ENCODE measurements around the gene TMPRSS11D. TPM values are rescaled to one million over a fixed set of nuclear protein-coding genes. Genes with fewer than 3 reads are reported as not detected.

Gene TMPRSS11D
- total RNA-seq (not detected), polyA plus RNA-seq (not detected)

GRCh38 chr4:67883902-67884301 is at the start of gene TMPRSS11D:
Gene TMPRSS11D (minus strand): TSS chr4:67884002. CDS start chr4:67883933, 69 bp downstream.
- DNase-seq = no peak
- no peak within 1 kb of the TSS for H3K27ac Mint-ChIP-seq
- no peak within 1 kb of the TSS for H3K27ac ChIP-seq (ENCODE audit: insufficient read depth, low read length, poor library complexity, severe bottlenecking)

GRCh38 chr4:67933038-67933437 is 49.2 kb upstream of the TMPRSS11D start:
- Mint-ChIP-seq H3K27ac (no peak overlapping the region), H3K36me3 (no peaks in the 10 kb centered on the region), H3K9me3 (peaks cover 0 to 2% (median 0%) of the 10 kb centered on the region in 7 donors), H3K27me3 (peaks cover 6% of the 10 kb centered on the region), H3K4me3 (no peak overlapping the region), H3K4me1 (no peaks in the 10 kb centered on the region)
- no peak for DNase-seq
- H3K27me3 ChIP-seq (ENCODE audit: control insufficient read depth, insufficient read depth, low read length) = no peaks in the 10 kb centered on the region
- no peak overlapping the region for H3K27ac ChIP-seq (ENCODE audit: insufficient read depth, low read length, poor library complexity, severe bottlenecking)
- H3K9me3 ChIP-seq (ENCODE audit: control insufficient read depth in 2 of 2, low read length in 2 of 2) = no peaks in the 10 kb centered on the region
- no peaks in the 10 kb centered on the region for H3K4me1 ChIP-seq (ENCODE audit: control insufficient read depth, insufficient read depth, low read length, poor library complexity, severe bottlenecking)
- no peak overlapping the region for H3K4me3 ChIP-seq (ENCODE audit: low read depth, low read length)
- no peaks in the 10 kb centered on the region for H3K36me3 ChIP-seq (ENCODE audit: control insufficient read depth, insufficient read depth, low read length)
- no peak for ATAC-seq (ENCODE audit: low read depth in 2 of 2)

More at GRCh38 chr4:67883902-67884301, at the start of gene TMPRSS11D:
- H3K27me3 Mint-ChIP-seq = peaks cover 5% of the 10 kb centered on the region
- ATAC-seq (ENCODE audit: low read depth in 2 of 2) = no peak
- no peak within 1 kb of the TSS for H3K4me3 ChIP-seq (ENCODE audit: low read depth, low read length)
- no peaks in the 10 kb centered on the region for H3K27me3 ChIP-seq (ENCODE audit: control insufficient read depth, insufficient read depth, low read length)
- peaks cover 0 to 11% (median 2%) of the 10 kb centered on the region in 7 donors for H3K9me3 Mint-ChIP-seq
- no peaks in the 10 kb centered on the region for H3K36me3 ChIP-seq (ENCODE audit: control insufficient read depth, insufficient read depth, low read length)
- H3K9me3 ChIP-seq (ENCODE audit: control insufficient read depth in 2 of 2, low read length in 2 of 2) = no peaks in the 10 kb centered on the region
- H3K4me3 Mint-ChIP-seq = no peak within 1 kb of the TSS
- H3K4me1 Mint-ChIP-seq = no peaks in the 10 kb centered on the region
- H3K36me3 Mint-ChIP-seq = no peaks in the 10 kb centered on the region
- H3K4me1 ChIP-seq (ENCODE audit: control insufficient read depth, insufficient read depth, low read length, poor library complexity, severe bottlenecking) = no peaks in the 10 kb centered on the region

- DNase-seq = no peak
- H3K27me3 Mint-ChIP-seq = peaks cover 5% of the 10 kb centered on the region
Observed at GRCh38 chr4:67931256-67931655, 47.5 kb upstream of the TMPRSS11D start.

GRCh38 chr4:67929426-67929825 is 45.6 kb upstream of the TMPRSS11D start:
- Histone ChIP-seq H3K27me3 (ENCODE audit: control insufficient read depth, insufficient read depth, low read length) (no peaks in the 10 kb centered on the region), H3K27ac (ENCODE audit: insufficient read depth, low read length, poor library complexity, severe bottlenecking) (no peak overlapping the region), H3K9me3 (ENCODE audit: control insufficient read depth in 2 of 2, low read length in 2 of 2) (no peaks in the 10 kb centered on the region), H3K4me3 (ENCODE audit: low read depth, low read length) (no peak overlapping the region), H3K36me3 (ENCODE audit: control insufficient read depth, insufficient read depth, low read length) (no peaks in the 10 kb centered on the region), H3K4me1 (ENCODE audit: control insufficient read depth, insufficient read depth, low read length, poor library complexity, severe bottlenecking) (no peaks in the 10 kb centered on the region)
- Mint-ChIP-seq H3K27me3 (peaks cover 5% of the 10 kb centered on the region), H3K9me3 (peaks cover 0 to 2% (median 0%) of the 10 kb centered on the region in 7 donors), H3K27ac (no peak overlapping the region), H3K4me3 (no peak overlapping the region), H3K36me3 (no peaks in the 10 kb centered on the region), H3K4me1 (no peaks in the 10 kb centered on the region)
- DNase-seq (no peak), ATAC-seq (ENCODE audit: low read depth in 2 of 2) (no peak)

More at GRCh38 chr4:67931256-67931655, 47.5 kb upstream of the TMPRSS11D start:
- Mint-ChIP-seq H3K27ac (no peak overlapping the region), H3K4me1 (no peaks in the 10 kb centered on the region), H3K4me3 (no peak overlapping the region), H3K36me3 (no peaks in the 10 kb centered on the region), H3K9me3 (peaks cover 0 to 2% (median 0%) of the 10 kb centered on the region in 7 donors)
- no peak for ATAC-seq (ENCODE audit: low read depth in 2 of 2)
- H3K9me3 ChIP-seq (ENCODE audit: control insufficient read depth in 2 of 2, low read length in 2 of 2) = no peaks in the 10 kb centered on the region
- no peaks in the 10 kb centered on the region for H3K36me3 ChIP-seq (ENCODE audit: control insufficient read depth, insufficient read depth, low read length)
- H3K4me1 ChIP-seq (ENCODE audit: control insufficient read depth, insufficient read depth, low read length, poor library complexity, severe bottlenecking) = no peaks in the 10 kb centered on the region
- H3K27me3 ChIP-seq (ENCODE audit: control insufficient read depth, insufficient read depth, low read length) = no peaks in the 10 kb centered on the region
- no peak overlapping the region for H3K4me3 ChIP-seq (ENCODE audit: low read depth, low read length)
- H3K27ac ChIP-seq (ENCODE audit: insufficient read depth, low read length, poor library complexity, severe bottlenecking) = no peak overlapping the region

- H3K4me3 ChIP-seq (ENCODE audit: low read depth, low read length) = no peak overlapping the region
- H3K27ac ChIP-seq (ENCODE audit: insufficient read depth, low read length, poor library complexity, severe bottlenecking) = no peak overlapping the region
- DNase-seq (no peak), ATAC-seq (ENCODE audit: low read depth in 2 of 2) (no peak)
- Mint-ChIP-seq H3K36me3 (no peaks in the 10 kb centered on the region), H3K27ac (no peak overlapping the region), H3K4me3 (no peak overlapping the region), H3K9me3 (peaks cover 0 to 2% (median 0%) of the 10 kb centered on the region in 7 donors), H3K4me1 (no peaks in the 10 kb centered on the region), H3K27me3 (peaks cover 5% of the 10 kb centered on the region)
- H3K9me3 ChIP-seq (ENCODE audit: control insufficient read depth in 2 of 2, low read length in 2 of 2) = no peaks in the 10 kb centered on the region
- H3K4me1 ChIP-seq (ENCODE audit: control insufficient read depth, insufficient read depth, low read length, poor library complexity, severe bottlenecking) = no peaks in the 10 kb centered on the region
- H3K27me3 ChIP-seq (ENCODE audit: control insufficient read depth, insufficient read depth, low read length) = no peaks in the 10 kb centered on the region
- no peaks in the 10 kb centered on the region for H3K36me3 ChIP-seq (ENCODE audit: control insufficient read depth, insufficient read depth, low read length)
Observed at GRCh38 chr4:67928546-67928945, 44.7 kb upstream of the TMPRSS11D start.

- peaks cover 0 to 3% (median 0%) of the 10 kb centered on the region in 7 donors for H3K9me3 Mint-ChIP-seq
- no peak overlapping the region for H3K4me3 ChIP-seq (ENCODE audit: low read depth, low read length)
- H3K4me1 Mint-ChIP-seq = no peaks in the 10 kb centered on the region
- no peaks in the 10 kb centered on the region for H3K36me3 ChIP-seq (ENCODE audit: control insufficient read depth, insufficient read depth, low read length)
- peaks cover 5% of the 10 kb centered on the region for H3K27me3 Mint-ChIP-seq
- H3K9me3 ChIP-seq (ENCODE audit: control insufficient read depth in 2 of 2, low read length in 2 of 2) = no peaks in the 10 kb centered on the region
- H3K27ac ChIP-seq (ENCODE audit: insufficient read depth, low read length, poor library complexity, severe bottlenecking) = no peak overlapping the region
- ATAC-seq (ENCODE audit: low read depth in 2 of 2) (no peak), DNase-seq (no peak)
- no peak overlapping the region for H3K27ac Mint-ChIP-seq
- H3K4me1 ChIP-seq (ENCODE audit: control insufficient read depth, insufficient read depth, low read length, poor library complexity, severe bottlenecking) = no peaks in the 10 kb centered on the region
- H3K36me3 Mint-ChIP-seq = no peaks in the 10 kb centered on the region
- H3K4me3 Mint-ChIP-seq = no peak overlapping the region
- no peaks in the 10 kb centered on the region for H3K27me3 ChIP-seq (ENCODE audit: control insufficient read depth, insufficient read depth, low read length)
Observed at GRCh38 chr4:67927251-67927650, 43.4 kb upstream of the TMPRSS11D start.

GRCh38 chr4:67926485-67926884 is 42.7 kb upstream of the TMPRSS11D start:
- no peak overlapping the region for H3K4me3 ChIP-seq (ENCODE audit: low read depth, low read length)
- no peak for ATAC-seq (ENCODE audit: low read depth in 2 of 2)

GRCh38 chr4:67922697-67923096 is 38.9 kb upstream of the TMPRSS11D start:
- Histone ChIP-seq H3K4me3 (ENCODE audit: low read depth, low read length) (no peak overlapping the region), H3K9me3 (ENCODE audit: control insufficient read depth in 2 of 2, low read length in 2 of 2) (no peaks in the 10 kb centered on the region), H3K36me3 (ENCODE audit: control insufficient read depth, insufficient read depth, low read length) (no peaks in the 10 kb centered on the region), H3K4me1 (ENCODE audit: control insufficient read depth, insufficient read depth, low read length, poor library complexity, severe bottlenecking) (no peaks in the 10 kb centered on the region), H3K27me3 (ENCODE audit: control insufficient read depth, insufficient read depth, low read length) (no peaks in the 10 kb centered on the region), H3K27ac (ENCODE audit: insufficient read depth, low read length, poor library complexity, severe bottlenecking) (no peak overlapping the region)
- H3K9me3 Mint-ChIP-seq = peaks cover 0 to 3% (median 0%) of the 10 kb centered on the region in 7 donors
- ATAC-seq (ENCODE audit: low read depth in 2 of 2) (no peak), DNase-seq (no peak)
- H3K27me3 Mint-ChIP-seq = peaks cover 3% of the 10 kb centered on the region
- no peaks in the 10 kb centered on the region for H3K4me1 Mint-ChIP-seq
- no peaks in the 10 kb centered on the region for H3K36me3 Mint-ChIP-seq
- no peak overlapping the region for H3K27ac Mint-ChIP-seq
- H3K4me3 Mint-ChIP-seq = no peak overlapping the region

More at GRCh38 chr4:67926485-67926884, 42.7 kb upstream of the TMPRSS11D start:
- Mint-ChIP-seq H3K9me3 (peaks cover 0 to 3% (median 0%) of the 10 kb centered on the region in 7 donors), H3K36me3 (no peaks in the 10 kb centered on the region), H3K27ac (no peak overlapping the region), H3K4me1 (no peaks in the 10 kb centered on the region), H3K27me3 (peaks cover 5% of the 10 kb centered on the region), H3K4me3 (no peak overlapping the region)
- Histone ChIP-seq H3K27ac (ENCODE audit: insufficient read depth, low read length, poor library complexity, severe bottlenecking) (no peak overlapping the region), H3K4me1 (ENCODE audit: control insufficient read depth, insufficient read depth, low read length, poor library complexity, severe bottlenecking) (no peaks in the 10 kb centered on the region), H3K9me3 (ENCODE audit: control insufficient read depth in 2 of 2, low read length in 2 of 2) (no peaks in the 10 kb centered on the region), H3K27me3 (ENCODE audit: control insufficient read depth, insufficient read depth, low read length) (no peaks in the 10 kb centered on the region), H3K36me3 (ENCODE audit: control insufficient read depth, insufficient read depth, low read length) (no peaks in the 10 kb centered on the region)
- DNase-seq = no peak

Data from CD4-positive, CD25-positive, alpha-beta regulatory T cell (primary cell).